GM19025 (cell line): Measurements from ENCODE around the gene EFNB1.

Source experiments
- ATAC-seq: cut with Tn5 transposase; IDR thresholded peaks from one replicate; pipeline ENCODE4 v1.9.1; 2021; ENCODE audit warnings: mild to moderate bottlenecking, low read depth, moderate library complexity; ENCODE audit not compliant: unreplicated experiment

Gene EFNB1

DNA sequence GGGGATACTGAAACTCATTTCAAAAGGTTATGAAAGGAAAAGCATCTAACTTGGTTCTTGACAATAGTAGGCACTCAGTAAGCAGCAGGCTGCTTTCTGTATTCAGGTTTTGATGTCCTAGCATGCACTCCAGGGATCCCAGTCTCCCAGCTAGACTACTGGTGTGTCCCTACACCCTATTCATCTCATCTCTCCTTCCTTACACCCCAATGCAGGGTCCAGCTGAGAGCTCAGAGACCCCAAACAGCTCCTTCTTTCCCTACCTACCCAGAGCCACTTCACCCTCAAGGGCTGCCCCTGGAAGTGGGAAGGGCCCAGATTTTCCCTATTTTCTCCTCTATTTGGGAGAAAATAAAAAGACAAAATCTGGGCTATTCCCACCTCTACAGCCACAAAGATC lies 1.6 kb upstream of the EFNB1 start:
- ATAC-seq: no peak

- no peak for ATAC-seq
Measured at GRCh38 chrX:68827848-68828624, 785 bp upstream of the EFNB1 start.

- ATAC-seq: no peak
Measured at GRCh38 chrX:68829582-68830418, 979 bp downstream of the EFNB1 start.

DNA sequence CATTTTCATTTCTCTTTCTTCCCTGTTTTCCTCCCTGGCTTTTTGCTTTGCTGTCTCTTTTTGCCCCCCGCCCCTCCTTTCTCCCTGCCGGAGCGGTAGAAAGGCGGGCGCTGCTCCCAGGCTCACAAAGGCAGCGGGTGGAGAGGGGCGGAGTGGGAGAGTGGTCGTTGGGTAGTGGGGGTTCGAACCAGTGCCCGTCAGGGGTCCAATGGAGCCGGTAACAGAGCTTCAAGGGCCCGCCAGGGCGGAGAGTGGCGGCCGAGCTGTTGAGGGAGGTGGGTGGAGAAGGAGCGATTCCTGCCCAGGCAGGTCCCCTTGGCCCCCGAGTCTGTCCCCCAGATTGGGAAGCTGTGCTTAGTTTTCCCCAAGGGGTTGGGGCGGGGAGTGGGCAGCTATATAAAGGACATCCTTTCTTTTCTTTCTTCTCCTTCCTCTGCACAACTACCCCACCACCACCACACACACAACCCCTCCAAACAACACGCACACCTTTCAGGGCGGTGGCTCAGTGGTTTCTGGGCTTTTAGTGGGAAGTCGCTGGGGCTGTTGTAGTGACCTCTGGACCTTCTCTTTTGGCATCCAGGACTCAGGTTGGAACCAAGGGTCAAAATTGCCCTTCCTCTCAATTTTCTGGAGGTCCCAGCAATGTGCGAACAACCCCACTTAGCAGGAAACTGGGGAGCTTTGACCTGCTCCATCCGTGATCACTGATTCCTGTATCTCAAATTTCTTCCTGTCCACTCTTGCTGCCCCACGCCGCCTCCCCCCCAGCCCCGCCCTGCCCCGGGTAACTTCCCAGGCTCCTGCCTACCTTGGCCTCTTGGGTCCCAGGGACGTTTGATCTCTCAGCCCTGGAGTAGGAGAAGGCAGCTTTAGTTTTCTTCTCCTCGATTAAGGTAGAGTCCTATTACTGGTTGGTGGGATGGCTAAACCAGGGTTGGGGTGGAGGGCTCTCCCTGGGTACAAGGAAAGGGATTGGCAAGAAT lies 1.9 kb downstream of the EFNB1 start:
- no peak for ATAC-seq

DNA sequence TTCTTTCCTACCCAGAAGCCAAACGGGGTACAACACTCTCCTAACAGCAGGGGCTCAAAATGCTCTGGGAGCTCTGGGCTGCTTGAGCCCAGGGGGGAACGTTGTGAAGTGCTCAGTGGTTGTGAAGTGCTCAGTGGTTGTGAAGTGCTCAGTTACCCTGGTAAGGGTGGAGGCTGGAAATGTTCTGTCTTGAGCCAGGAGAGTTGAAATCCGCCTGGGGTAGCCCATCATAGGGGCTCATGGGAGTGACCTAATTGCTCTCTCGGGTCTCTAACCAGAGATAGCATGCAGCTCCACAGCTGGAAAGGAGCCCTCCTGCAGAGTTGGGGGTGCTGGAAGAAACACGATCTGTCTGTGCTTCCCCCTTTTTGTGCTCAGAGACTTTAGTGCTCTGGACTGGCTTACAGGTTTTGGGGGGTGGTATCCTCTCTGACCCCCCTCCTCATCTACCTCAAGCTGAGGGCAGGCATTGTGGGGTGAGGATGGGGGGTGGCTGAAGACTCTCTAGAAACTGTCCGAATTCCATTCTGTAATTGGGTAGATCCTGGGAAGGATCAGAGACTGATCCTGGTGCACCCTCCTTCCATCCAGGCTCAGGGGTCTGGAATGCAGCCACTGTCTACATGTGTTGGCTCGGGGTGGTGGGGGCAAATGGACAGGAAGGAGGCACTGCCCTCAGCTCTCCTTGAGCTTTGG lies 2.7 kb downstream of the EFNB1 start:
- ATAC-seq: no peak

- ATAC-seq: peak; percentile 40
Measured at GRCh38 chrX:68832101-68832416, 3.2 kb downstream of the EFNB1 start.

DNA sequence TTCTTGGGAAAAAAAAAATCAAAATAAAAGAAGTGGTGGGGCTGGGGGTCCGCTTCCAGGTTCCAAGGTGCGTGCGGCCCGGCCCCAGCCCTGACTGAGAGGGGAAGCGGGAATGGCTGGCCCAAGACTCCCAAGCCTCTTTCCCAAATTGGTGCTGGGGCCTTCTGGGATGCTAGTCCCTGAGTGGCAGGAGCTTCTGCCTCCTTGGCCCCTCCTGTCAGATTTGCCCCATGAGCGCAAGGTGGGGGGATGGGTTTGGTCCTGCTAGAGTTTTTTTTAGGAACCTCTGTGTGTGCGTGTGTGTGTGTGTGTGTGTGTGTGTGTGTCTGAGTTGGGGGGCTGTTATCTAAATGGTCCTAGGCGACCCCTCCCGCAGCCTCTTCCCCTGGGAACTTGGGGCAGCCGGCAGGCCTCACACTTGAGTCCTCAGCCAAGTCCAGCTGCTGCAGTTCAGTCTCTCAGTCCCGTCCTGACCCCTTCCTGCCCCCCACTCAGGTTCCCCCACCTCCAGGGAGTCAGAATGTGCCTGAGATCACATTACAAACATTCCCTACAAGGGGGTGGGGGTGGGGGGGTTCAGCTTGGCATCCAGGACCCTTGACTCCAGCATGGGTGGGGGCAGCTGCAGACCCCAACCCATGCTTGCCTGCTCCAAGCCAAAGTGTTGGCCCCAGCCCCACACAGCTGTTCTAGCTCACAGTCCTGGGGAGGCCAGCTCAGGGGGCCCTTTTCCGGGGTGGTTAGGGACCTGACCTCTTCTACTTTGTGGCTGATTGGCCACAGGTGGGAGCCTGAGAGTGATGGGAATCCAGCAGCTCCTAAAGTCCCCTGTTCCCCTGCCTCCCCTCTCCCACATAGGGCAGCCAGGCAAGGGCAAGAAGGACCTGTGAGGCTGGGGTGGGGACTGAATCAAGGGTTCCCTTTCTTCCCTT lies 4.0 kb downstream of the EFNB1 start:
- ATAC-seq: no peak

DNA sequence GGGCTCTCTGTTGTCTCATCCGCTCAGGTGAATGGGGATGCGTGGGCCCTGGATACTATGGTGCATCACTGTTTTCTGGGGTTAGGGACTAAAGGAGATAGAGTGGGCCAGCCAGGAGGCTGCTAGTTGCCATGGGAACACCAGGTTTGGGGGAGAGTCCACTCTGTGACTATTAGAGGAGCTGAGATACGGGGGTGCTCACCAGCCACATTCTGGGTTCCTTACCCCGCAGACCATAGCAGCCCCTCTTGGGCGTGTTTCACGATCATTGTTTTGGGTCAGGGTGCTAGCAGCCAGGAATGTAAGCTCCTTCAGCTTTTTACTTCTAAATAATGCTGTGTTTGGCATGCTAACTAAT lies 4.6 kb downstream of the EFNB1 start:
- no peak for ATAC-seq

DNA sequence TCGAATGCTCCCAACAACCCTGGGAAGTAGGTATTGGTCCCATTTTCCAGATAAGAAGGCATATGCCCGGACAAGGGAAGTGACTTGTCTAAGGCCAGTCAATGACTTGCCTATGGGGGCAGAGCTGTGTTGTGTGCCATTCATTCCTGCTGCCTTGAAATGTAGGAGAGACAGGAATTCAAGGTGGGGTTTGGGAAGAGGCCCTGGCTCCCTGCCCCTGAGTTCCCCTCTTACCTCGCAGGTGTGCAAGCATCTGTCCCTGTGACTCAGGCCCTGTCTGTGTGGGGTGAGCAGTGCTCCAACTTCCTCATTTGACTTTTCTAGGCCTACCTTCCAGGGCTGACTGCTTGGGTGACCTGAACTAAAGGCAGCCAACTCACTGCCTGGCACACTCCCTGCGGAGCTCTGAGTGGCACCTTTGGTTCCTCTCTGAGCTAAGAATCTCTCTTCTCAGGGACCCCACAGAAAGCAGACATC lies 5.1 kb downstream of the EFNB1 start:
- no peak for ATAC-seq

- no peak for ATAC-seq
Measured at GRCh38 chrX:68834371-68835103, 5.7 kb downstream of the EFNB1 start.

- ATAC-seq: no peak
Measured at GRCh38 chrX:68835104-68835442, 6.3 kb downstream of the EFNB1 start.

DNA sequence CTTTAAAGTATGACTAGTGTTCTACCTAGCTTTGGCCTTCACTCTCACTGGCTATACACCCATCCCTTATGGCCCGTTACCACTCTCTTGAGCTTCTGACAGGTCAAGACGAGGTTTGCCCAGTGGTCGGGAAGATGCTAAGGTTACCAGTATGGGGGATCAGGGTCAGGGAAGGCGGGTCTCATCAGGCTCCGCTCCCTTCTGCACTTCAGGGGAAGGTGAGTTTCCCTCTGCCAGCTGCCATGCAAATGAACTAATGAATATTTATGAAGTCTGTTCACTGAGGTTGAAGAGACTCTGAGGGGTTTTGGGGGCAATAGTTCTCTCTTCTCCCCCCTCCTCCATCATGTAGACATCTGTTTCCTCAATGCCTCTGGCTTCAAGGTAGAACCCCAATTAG lies 6.6 kb downstream of the EFNB1 start:
- ATAC-seq: no peak

- no peak for ATAC-seq
Measured at GRCh38 chrX:68837119-68837518, 8.3 kb downstream of the EFNB1 start.

GRCh38 chrX:68838571-68838910 lies 9.7 kb downstream of the EFNB1 start:
- ATAC-seq: no peak

DNA sequence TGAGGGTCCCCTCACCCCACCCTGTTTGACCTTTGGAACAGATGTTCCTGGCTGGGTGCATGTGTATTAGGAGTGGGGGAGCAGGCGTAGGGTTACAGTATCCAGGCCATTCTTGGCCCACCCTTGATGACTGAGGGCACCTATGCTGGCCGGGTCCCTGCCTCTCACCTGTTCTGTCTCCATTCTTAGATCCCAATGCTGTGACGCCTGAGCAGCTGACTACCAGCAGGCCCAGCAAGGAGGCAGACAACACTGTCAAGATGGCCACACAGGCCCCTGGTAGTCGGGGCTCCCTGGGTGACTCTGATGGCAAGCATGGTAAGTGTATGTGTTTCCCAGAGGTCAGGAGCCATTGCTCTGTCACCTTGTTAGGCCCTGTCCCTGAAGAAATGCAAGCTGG lies 10.9 kb downstream of the EFNB1 start:
- ATAC-seq: no peak

DNA sequence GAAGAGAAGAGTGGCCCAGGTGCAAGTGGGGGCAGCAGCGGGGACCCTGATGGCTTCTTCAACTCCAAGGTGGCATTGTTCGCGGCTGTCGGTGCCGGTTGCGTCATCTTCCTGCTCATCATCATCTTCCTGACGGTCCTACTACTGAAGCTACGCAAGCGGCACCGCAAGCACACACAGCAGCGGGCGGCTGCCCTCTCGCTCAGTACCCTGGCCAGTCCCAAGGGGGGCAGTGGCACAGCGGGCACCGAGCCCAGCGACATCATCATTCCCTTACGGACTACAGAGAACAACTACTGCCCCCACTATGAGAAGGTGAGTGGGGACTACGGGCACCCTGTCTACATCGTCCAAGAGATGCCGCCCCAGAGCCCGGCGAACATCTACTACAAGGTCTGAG lies 11.4 kb downstream of the EFNB1 start:
- ATAC-seq: no peak

GRCh38 chrX:68841251-68842049 lies 12.6 kb downstream of the EFNB1 start:
- no peak for ATAC-seq

- no peak for ATAC-seq
Measured at GRCh38 chrX:68842351-68842750, 13.5 kb downstream of the EFNB1 start.
